Spleen (tissue), 7 donors: Measurements from ENCODE around the gene CYB561D2.

Experiments used
- POLR2A ChIP-seq, 3 donors: fragments of 450-650 bp; IDR thresholded peaks; one replicate each; pipeline ENCODE4 v1.5.1; 2017; ENCODE audit warnings: antibody characterized with exemption in 3 of 3, mild to moderate bottlenecking in 1 of 3
- POLR2AphosphoS5 ChIP-seq, 3 donors: sonication (generic); formaldehyde crosslinking; IDR thresholded peaks; one replicate each; pipeline ENCODE4 v1.5.1; 2017; ENCODE audit warnings: antibody characterized with exemption in 3 of 3
- TF ChIP-seq, protein P1 (sequence below), 11 experiments: fragments of 200-600 bp in 7 of 11; fragments of 450-650 bp in 4 of 11; sonication (generic) in 4 of 11; IDR thresholded peaks in 8 of 11; conservative IDR thresholded peaks in 3 of 11; 1 replicate in 7 of 11; 2 replicates in 4 of 11; pipeline versions ENCODE4 v1.4.0 to v1.8.0; 2016 to 2021; ENCODE audit warnings: antibody characterized with exemption in 11 of 11, inconsistent platforms in 4 of 11, mild to moderate bottlenecking in 1 of 11
- donor health status: DM: no; HTN: no; CAD: no; lungs with moderate emphysema.
- donor health status: DM: no; HTN: no; CAD: no.
- donor health status: DM: no; HTN: no; CAD: no.

DNA sequence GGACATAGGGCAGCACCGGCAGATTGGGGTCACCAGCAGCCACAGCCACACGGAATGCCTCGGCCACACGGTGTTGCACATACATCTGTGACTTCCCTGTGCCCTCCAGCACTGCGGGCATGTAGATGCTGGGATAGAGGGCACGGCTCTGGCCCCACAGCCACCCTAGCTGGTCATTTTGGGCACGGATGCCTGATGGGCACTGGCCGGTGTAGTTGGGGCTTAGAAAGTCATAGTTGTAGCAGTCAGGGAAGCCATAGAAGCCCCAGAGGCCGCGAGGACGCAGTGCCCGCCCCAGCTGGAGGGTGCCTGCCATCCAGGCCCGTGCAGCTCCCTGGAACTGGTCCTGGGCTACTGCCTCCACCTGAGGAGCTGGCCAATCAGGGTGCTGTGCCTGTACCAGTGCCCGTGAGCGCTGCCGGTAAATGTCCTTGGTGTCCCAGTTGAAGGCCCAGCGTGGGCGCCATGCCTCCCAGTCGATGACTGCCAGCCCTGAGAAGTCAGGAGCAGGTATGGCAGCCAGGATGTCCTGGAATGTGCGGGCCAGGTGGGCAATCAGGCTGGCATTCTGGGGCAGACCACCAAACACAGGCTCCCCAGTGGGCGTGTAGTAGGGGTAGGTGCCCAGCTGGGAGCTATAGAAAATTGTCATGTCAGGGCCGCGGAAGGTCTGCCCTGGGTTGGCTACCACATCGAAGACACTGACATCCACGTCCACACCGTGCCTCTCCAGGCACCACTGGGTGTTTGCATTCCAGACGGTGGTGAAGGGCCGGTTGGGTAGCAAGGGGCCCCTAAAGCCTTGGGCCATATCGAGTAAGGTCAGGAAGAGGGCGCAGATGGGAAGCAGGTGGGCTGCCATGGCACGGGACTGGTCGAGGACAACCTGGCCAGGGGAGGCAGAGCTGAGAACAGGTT, 48.3 kb upstream of the CYB561D2 start:
- TF ChIP-seq, protein P1, sequence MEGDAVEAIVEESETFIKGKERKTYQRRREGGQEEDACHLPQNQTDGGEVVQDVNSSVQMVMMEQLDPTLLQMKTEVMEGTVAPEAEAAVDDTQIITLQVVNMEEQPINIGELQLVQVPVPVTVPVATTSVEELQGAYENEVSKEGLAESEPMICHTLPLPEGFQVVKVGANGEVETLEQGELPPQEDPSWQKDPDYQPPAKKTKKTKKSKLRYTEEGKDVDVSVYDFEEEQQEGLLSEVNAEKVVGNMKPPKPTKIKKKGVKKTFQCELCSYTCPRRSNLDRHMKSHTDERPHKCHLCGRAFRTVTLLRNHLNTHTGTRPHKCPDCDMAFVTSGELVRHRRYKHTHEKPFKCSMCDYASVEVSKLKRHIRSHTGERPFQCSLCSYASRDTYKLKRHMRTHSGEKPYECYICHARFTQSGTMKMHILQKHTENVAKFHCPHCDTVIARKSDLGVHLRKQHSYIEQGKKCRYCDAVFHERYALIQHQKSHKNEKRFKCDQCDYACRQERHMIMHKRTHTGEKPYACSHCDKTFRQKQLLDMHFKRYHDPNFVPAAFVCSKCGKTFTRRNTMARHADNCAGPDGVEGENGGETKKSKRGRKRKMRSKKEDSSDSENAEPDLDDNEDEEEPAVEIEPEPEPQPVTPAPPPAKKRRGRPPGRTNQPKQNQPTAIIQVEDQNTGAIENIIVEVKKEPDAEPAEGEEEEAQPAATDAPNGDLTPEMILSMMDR (IDR thresholded peaks at IDR 0.05 in 8 of 11, conservative IDR thresholded peaks at IDR 0.05 in 3 of 11): no peak
- TF ChIP-seq POLR2AphosphoS5 (IDR thresholded peaks at IDR 0.05) (peak; percentile 18 to 69 (median 22)), POLR2A (IDR thresholded peaks at IDR 0.05) (no peak)
